ENCODE data around the gene MINK1. TPM values are rescaled to one million over a fixed set of nuclear protein-coding genes. Genes with fewer than 3 reads are reported as not detected.

MINK1 gene
- total and polyA plus RNA-seq, 2 of the 13 experiments (the other 11 are each of a cell fraction or from before 2014, with no cell fraction given): 17.2 to 63.9 TPM

DNA sequence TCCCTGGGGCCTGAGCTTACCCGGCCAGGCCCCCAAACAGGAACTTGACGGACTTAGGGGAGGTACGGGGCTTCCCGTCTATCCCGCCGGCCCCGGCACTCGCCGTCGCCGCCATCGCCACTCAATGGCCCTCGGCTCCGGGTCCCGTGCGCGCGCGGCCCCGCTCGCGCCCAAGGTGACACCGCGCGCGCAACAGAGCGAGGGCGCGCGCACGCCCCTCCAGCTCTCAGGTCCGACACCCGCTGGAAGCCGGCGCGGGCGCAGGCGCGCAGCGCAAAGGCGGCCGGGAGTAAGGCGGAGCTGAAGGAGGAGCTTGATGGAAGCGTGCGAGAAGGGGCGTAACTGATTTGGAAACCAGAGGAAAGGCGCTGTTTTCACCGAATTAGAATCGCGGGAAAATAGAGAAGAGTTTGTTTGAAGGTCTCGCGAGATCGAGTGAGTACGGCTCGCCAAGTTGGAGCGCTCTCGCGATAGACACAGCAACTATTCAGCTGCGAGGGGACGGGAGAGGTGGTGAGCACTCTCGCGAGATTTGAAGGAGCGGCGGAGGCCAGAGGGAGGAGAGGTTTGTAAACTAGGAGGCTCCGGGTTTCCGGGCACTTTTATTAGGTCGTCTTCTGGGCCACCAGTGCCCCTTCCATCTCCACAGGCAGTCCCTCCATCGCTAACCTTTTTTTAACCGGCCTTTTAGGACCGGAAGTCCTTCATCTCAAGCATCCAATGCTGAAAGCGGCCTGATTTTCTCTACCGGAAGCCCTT is 106.8 kb downstream of the MINK1 start, which contains the start of the genes RNF167 and SLC25A11 (continued):
- TF ChIP-seq ZC3H13 (CRISPR knock-in tag; IDR thresholded peaks at IDR 0.05): peak; percentile 64; the same call in 1 of the 2 replicates
- TF ChIP-seq, protein P1, sequence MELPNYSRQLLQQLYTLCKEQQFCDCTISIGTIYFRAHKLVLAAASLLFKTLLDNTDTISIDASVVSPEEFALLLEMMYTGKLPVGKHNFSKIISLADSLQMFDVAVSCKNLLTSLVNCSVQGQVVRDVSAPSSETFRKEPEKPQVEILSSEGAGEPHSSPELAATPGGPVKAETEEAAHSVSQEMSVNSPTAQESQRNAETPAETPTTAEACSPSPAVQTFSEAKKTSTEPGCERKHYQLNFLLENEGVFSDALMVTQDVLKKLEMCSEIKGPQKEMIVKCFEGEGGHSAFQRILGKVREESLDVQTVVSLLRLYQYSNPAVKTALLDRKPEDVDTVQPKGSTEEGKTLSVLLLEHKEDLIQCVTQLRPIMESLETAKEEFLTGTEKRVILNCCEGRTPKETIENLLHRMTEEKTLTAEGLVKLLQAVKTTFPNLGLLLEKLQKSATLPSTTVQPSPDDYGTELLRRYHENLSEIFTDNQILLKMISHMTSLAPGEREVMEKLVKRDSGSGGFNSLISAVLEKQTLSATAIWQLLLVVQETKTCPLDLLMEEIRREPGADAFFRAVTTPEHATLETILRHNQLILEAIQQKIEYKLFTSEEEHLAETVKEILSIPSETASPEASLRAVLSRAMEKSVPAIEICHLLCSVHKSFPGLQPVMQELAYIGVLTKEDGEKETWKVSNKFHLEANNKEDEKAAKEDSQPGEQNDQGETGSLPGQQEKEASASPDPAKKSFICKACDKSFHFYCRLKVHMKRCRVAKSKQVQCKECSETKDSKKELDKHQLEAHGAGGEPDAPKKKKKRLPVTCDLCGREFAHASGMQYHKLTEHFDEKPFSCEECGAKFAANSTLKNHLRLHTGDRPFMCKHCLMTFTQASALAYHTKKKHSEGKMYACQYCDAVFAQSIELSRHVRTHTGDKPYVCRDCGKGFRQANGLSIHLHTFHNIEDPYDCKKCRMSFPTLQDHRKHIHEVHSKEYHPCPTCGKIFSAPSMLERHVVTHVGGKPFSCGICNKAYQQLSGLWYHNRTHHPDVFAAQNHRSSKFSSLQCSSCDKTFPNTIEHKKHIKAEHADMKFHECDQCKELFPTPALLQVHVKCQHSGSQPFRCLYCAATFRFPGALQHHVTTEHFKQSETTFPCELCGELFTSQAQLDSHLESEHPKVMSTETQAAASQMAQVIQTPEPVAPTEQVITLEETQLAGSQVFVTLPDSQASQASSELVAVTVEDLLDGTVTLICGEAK (IDR thresholded peaks at IDR 0.05): peak; percentile 55; the same call in 1 of the 2 replicates
- TF ChIP-seq, protein P1 (CRISPR knock-in tag; IDR thresholded peaks at IDR 0.05): no peak
